ENCODE data around the gene DCTN3.
A peak's percentile ranks its signal among the peaks of the same experiment; 100 is the strongest.

DCTN3 gene

GRCh38 chr9:34620061-34620994 is at the start of gene DCTN3:
Gene DCTN3 (minus strand): TSS chr9:34620495. CDS start chr9:34620464, 31 bp downstream.
- peak; percentile 91 for DNase-seq

- peak; percentile 87 for DNase-seq
Measured at GRCh38 chr9:34665381-34666250, 45.3 kb upstream of the DCTN3 start.

DNA sequence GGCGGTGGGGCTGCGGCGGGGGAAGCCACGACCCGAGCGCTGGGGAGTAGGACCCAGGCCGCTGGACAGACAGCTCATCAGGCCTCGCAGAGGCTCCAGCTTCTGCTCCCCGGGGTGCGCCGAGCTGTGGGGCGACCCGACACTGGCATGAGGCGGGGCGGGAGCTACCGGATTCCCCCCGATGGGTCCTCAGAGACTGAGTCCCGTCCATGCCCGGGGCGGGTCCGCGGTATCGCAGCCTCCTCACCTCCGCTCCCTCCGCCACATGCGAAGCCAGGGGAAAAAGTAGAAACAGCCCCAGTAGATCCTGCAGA is 44.7 kb upstream of the DCTN3 start:
- no peak for DNase-seq

GRCh38 chr9:34664281-34665066 is 44.2 kb upstream of the DCTN3 start:
- no peak for DNase-seq

GRCh38 chr9:34663303-34663605 is 43.0 kb upstream of the DCTN3 start:
- no peak for DNase-seq

- DNase-seq, result no peak
Measured at GRCh38 chr9:34662526-34663302, 42.4 kb upstream of the DCTN3 start, which contains the start of gene CCL27. Gene CCL27 (minus strand): TSS chr9:34662657. CDS start chr9:34662633, 24 bp downstream.

DNA sequence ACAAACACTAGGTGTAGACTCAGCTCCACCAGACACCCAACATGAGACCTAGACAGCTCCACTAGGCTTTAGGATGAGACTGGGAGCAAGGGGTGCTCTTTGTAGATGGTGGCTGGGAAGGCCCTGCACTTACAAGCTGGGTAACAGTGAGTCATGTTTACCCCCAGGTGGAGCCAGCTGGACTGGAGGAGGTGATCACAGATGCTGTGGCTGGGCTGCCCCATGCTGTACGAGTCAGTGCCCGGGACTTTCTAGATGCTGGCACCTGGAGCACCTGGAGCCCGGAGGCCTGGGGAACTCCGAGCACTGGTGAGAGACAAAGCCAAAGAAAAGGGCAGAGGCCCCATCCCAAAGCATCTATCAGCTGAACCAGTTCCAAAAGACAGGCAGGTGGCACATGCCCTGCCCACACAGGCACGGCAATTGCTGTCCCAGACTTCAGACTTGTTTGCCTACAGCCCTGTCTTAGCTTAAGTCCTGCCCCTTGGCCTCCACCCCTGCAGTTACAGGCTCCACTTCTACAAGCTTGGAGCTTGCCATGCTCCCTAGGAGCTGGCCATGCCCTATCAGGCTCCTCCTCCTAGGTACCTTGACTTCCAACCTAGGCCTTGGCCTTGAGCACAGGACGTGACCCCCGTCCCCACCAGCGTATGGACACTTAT is 39.4 kb upstream of the DCTN3 start:
- DNase-seq, result no peak

- no peak for DNase-seq
Measured at GRCh38 chr9:34658461-34658860, 38.2 kb upstream of the DCTN3 start.

GRCh38 chr9:34656992-34657391 is 36.7 kb upstream of the DCTN3 start:
- DNase-seq, result no peak

GRCh38 chr9:34655394-34655793 is 35.1 kb upstream of the DCTN3 start:
- DNase-seq, result no peak

DNA sequence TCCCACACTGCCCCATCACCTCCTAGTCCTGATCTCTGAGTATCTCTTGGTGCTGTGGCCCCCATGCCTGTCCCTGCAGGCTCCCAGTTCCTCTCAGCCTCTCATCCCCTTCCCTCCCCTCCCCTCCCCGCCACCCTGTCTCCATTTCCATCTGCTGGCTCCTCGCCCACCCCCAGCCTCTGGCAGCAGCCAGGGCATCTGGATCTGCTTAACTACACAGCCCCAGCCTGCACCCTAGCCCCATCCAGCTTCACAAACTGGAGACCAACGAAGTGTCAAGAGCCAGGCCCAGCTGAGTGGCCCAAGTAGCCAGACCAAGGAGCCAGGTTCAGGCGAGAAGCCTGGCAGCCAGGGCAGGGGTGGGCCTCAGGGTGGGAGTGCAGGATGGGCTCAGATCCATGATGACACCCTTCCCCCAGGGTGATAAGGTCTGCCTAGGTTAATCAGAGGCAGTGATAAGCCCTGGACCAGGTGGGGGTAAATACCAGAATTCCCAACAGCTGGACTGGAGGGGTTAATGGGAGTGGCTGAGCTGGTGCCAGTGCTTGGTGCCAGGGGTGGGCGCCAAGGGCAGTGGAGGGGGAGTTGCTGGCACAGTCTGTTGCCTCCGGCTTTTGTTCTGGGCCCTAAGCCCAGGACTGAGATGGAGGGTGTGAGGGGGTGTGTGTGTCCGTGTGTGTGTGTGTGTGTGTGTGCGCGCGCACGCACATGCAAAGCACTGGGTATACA is 34.2 kb upstream of the DCTN3 start:
- DNase-seq, result no peak

DNA sequence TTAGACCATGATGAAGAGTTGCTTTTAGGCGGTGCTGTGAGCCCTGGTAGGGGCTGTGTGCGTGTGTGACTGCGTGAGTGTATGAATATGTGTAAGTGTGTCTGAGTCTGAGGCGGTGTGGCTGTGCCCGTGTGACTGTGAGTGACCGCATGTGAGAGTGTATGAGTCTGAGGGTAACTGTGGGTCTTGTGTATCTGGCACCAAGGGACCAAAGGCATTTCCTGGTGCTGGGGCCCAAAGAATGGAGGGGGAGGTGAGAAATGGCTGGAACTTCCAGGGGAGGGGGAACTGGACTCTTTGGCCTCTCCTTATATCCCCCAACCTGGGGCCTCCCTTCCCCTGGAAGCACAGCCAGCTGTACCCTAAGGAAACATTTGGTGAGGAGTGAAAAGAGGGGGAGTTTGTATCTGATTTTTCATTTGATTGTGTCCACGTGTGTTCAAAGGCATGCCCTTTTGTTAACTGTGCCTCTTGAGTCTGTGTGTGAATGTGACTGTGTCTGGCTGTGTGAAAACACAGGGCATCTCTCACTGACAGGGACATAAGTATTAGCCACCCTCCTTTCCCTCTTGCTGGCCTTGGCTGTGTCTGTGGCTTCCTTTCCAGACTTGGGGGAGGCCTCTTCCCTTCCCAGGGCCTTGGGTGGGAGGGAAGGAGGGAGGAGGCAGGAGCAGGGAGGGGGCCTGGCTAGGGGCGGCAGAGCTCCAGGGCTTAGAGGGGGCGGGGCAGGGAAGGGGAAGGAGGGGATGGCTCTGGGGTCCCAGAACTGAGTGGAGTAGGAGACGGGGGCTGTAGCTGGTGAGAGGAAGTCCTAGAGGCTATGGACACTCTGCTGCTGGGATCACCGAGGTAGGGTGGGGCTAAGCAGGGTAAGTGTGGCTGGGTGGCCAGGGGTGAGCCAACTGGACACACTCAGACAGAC is 33.1 kb upstream of the DCTN3 start:
- DNase-seq, result no peak

DNA sequence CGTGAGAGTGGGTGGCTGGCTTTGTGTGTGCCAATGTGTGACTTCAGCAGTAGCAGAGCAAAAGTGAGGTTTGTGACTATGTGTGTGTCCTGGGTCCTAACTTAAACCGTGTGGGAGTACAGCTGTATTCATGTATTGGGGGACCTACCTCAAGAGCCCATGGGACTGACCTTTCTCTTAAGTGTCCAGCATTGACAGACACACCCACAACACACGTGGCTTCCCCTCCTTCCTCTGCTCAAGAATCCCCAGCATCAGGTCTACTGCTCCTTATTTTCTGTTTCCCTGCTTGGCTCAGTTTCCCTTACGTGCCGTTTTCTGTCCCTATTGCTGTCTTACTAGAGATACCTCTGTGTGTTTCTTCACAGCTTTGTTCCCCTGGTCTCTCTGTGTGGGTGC is 32.3 kb upstream of the DCTN3 start:
- no peak for DNase-seq

GRCh38 chr9:34651876-34652601 is 31.7 kb upstream of the DCTN3 start, which contains the start of gene IL11RA:
Gene IL11RA (plus strand): TSS chr9:34652185. CDS start chr9:34655218, 3,033 bp downstream.
- DNase-seq, result no peak

DNA sequence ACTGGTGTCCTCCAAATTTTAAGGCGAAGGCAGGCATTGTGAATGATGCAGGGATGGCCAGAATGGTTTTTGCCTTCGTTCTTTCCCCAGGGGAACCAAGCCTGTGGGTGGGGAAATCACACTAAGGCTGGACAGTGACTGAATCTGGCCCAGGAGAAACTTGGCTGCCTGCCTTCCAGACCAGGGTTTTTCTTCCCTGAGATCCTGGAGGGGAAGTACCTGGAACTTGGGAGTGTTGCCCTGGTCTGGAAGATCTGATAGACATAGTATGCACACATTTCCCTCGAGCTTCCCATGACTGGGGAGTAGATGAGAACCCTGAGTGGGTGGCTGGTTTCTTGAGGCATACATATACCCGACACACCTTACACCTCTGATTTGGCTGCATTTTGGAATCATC is 31.0 kb upstream of the DCTN3 start:
- no peak for DNase-seq

DNA sequence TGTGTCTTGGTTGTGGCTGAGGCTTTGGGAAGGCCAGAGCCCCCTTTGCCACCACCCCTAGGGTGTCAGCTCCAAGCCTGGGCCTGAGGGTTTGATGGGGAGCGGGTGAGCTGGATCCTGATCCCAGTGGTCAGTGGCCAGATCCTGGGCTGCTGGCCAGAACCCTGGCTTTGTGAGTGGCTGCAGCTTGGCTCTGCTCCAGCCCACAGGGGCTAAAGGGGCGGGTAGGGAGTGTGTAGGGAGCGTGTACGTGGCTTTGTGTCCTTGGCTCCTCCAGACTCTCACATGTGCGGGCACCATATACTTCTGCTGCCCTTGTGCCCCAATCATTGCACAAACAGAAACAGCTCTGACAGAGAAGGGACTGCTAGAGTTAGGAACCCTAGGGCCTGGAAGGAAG is 30.5 kb upstream of the DCTN3 start:
- DNase-seq, result no peak

DNA sequence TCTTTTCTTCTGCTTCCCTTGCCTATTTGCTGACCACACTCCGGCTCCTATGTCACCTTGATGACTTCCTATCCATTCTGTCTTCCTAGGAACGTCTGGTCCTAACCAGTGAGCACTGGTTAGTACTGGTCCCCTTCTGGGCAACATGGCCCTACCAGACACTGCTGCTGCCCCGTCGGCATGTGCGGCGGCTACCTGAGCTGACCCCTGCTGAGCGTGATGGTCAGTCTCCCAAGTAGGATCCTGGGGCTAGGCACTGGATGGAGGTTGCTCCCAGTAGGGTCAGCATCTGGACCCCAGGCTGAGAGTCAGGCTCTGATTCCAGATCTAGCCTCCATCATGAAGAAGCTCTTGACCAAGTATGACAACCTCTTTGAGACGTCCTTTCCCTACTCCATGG is 28.4 kb upstream of the DCTN3 start:
- DNase-seq, result no peak

- DNase-seq, result no peak
Measured at GRCh38 chr9:34647651-34648050, 27.4 kb upstream of the DCTN3 start.

- no peak for DNase-seq
Measured at GRCh38 chr9:34647084-34647403, 26.7 kb upstream of the DCTN3 start.
